ENCODE measurements around the gene PLP2.

PLP2 gene

DNA sequence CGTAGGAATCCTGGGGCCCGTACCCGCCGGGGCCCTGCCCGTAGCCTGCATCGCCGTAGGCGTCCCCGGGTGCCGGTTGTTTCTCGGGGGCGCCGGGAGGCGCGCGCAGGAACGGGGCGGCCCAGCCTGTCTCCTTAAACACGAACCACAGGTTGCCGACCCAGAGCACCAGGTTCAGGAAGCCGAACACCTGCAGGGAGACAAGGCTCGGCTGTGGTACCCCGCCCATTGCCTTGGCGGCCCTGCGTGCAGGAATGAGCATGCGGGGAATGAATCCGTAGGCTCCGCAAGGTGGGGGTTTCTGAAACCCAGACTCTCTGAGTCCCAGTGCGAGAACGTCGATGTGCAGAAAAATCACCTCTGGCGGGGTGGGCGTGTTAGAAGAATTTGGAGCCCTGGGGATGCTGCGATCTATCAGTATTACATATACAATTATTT is 19.9 kb downstream of the PLP2 start:
- peak overlapping the region; percentile 83 for H3K27ac ChIP-seq
- CTCF ChIA-PET, result no interaction called here

DNA sequence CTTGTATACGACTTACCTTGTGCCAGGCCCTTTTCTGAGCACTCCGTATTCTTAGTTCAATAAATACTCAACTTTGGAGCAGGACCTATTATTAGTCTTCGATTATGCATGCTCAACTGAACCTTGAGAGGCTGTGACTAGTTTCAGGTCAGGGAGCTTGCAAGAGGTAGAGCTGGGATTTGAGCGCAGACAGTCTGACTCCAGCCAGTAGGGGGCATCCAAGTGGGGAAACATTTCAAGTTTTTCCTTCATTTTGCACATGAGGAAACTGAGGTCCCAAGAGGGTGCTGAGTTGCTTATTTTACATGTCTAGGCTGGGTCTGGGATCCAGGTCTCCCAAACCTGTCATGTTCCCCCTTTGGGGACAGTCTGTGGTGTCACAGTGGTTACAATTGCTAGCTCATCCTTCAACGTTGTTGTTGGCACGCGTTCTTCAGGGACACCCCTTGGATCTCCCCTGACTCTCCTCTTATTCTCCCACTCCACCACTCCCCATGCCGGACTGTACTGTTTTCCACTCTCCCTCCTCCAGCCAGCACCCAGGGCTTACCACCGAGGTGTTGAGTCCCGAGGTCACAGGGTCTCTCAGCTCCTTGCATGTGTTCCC is 21.1 kb downstream of the PLP2 start:
- TF ChIP-seq, protein P1, sequence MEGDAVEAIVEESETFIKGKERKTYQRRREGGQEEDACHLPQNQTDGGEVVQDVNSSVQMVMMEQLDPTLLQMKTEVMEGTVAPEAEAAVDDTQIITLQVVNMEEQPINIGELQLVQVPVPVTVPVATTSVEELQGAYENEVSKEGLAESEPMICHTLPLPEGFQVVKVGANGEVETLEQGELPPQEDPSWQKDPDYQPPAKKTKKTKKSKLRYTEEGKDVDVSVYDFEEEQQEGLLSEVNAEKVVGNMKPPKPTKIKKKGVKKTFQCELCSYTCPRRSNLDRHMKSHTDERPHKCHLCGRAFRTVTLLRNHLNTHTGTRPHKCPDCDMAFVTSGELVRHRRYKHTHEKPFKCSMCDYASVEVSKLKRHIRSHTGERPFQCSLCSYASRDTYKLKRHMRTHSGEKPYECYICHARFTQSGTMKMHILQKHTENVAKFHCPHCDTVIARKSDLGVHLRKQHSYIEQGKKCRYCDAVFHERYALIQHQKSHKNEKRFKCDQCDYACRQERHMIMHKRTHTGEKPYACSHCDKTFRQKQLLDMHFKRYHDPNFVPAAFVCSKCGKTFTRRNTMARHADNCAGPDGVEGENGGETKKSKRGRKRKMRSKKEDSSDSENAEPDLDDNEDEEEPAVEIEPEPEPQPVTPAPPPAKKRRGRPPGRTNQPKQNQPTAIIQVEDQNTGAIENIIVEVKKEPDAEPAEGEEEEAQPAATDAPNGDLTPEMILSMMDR (conservative IDR thresholded peaks at IDR 0.05; ENCODE audit: low read depth), result peak; percentile 35
- DNase-seq (ENCODE audit: low spot score), result no peak
- H3K27ac ChIP-seq, result no peak overlapping the region
- ChIA-PET POLR2A (ENCODE audit: low non-redundant PET) (no interaction called here), CTCF (interaction anchor here (0.6 to 1.2 kb wide), 4 partner anchors 19 to 1549 kb away, joined by 3 to 5 read pairs (median 4); no protein-coding TSS in a partner anchor)

More for the DNA sequence above, 19.9 kb downstream of the PLP2 start:
- POLR2A ChIA-PET (ENCODE audit: low non-redundant PET), result interaction anchor here (0.7 kb wide), 1 partner anchor 11 kb away, joined by 3 read pairs; no protein-coding TSS in a partner anchor
- TF ChIP-seq, protein P1 (conservative IDR thresholded peaks at IDR 0.05; ENCODE audit: low read depth), result no peak
- no peak for DNase-seq (ENCODE audit: low spot score)

DNA sequence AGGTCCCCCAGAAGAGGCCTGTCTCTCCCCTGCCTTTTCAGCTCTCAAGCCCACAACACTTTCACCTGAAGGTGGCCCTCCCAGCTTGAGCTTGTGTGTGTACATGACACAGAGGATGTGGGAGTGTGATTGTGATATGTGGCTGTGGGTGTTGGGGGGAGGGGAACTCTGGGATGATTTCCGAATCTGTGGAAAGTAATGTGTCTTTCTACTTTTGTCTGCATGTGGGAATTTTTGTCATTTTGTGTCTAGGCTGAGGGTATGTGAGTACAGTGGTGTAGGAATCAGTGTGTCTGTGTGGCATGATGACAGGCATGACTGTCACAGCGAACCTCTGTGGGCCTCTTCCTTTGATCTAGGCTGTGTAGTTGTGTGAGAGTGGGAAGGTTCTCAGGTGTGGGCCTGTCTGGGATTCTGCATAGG is 21.9 kb downstream of the PLP2 start:
- TF ChIP-seq, protein P1 (conservative IDR thresholded peaks at IDR 0.05; ENCODE audit: low read depth), result no peak
- CTCF ChIA-PET, result interaction anchor here (0.7 to 1.2 kb wide), 2 partner anchors 19 to 649 kb away, joined by 4 to 5 read pairs; no protein-coding TSS in a partner anchor
- POLR2A ChIA-PET (ENCODE audit: low non-redundant PET), result no interaction called here

DNA sequence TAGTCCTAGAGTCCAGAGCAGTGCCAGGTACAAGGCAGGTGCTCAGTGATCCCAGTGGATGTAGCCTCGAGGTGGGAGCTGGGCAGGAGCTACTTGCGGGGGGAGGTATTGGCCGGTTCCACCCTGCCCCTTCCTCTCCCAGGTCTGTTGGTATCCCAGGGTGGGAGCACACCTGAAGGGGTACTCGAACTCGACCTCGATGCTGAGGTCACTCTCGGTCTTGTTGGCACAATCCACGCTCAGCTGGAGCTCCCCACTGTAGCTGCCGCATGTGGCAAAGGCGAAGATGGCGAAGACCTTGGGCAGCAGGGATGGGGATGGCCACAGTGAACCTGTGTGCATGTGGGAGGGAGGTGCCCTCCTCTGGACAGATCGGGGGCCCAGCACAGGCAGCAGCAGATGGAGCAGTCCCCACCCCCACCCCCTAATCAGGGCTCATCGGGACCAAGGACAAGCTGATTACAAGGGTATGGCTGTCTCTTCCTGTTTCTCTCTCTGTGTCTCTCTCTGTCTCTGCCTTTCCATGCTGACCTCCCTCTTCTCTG is 25.9 kb downstream of the PLP2 start:
- TF ChIP-seq, protein P1 (conservative IDR thresholded peaks at IDR 0.05; ENCODE audit: low read depth), result no peak
- ChIA-PET CTCF (interaction anchor here (0.6 kb wide), 1 partner anchor 78 kb away, joined by 3 read pairs; no protein-coding TSS in a partner anchor), POLR2A (ENCODE audit: low non-redundant PET) (no interaction called here)
- H3K27ac ChIP-seq, result no peak overlapping the region
- no peak for DNase-seq (ENCODE audit: low spot score)

More for the DNA sequence above, 21.9 kb downstream of the PLP2 start:
- no peak for DNase-seq (ENCODE audit: low spot score)
- H3K27ac ChIP-seq, result no peak overlapping the region

DNA sequence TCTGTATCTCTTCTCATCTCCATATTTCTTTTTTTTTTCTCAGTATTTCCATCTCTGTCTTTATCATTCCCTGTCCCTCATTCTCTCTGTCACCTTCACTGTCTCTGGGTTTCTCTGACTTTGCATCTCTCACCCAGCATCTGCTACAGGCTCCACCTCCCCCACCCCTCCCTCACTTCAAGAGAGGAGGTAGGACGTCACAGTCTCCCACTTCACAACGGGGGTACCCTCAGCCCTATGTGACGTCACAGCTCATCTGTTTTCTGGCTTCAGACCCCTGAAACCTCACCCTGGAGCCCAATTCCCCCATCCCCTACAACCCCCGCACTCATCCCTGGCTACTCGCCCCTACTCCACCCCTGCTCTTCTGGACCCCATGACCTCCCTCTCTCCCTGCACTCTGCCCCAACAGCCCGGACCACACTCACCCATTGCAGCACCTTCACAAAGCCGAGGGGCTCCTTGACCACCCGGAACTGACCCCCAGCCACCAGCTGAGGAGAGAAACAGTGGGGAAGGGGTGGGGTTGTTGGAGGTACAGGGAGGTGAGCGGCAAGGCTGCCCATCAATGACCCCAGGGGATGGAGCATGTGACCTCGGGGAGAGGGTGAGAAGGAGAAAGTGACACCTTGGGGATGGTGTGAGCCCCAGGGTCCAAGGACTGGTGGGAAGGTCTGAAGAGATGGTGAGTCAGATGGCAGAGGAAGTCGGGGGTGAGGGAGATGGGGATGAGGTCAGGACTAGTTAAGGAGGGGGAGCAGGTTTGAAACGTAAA is 27.0 kb downstream of the PLP2 start:
- ChIA-PET POLR2A (ENCODE audit: low non-redundant PET) (no interaction called here), CTCF (no interaction called here)
- H3K27ac ChIP-seq, result no peak overlapping the region
- DNase-seq (ENCODE audit: low spot score), result no peak
- TF ChIP-seq, protein P1 (conservative IDR thresholded peaks at IDR 0.05; ENCODE audit: low read depth), result no peak

DNA sequence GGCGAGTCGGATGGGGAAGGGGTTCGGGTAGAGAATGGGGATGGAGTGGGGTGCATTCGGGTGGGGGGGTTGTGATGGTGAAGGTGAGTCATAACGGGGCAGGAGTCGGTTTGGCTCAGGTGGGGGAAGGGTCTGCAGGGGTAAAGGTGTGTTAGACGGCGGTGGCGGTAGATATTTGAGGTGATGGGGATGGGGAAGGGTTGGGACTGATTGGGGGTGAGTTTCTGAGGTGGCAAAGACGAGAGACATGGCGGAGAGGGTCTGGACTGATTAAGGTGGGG is 27.6 kb downstream of the PLP2 start:
- H3K27ac ChIP-seq, result no peak overlapping the region
- TF ChIP-seq, protein P1 (conservative IDR thresholded peaks at IDR 0.05; ENCODE audit: low read depth), result no peak
- DNase-seq (ENCODE audit: low spot score), result no peak
- ChIA-PET CTCF (interaction anchor here (0.7 kb wide), 1 partner anchor 33 kb away, joined by 3 read pairs; no protein-coding TSS in a partner anchor), POLR2A (ENCODE audit: low non-redundant PET) (no interaction called here)

Data from RWPE1 (cell line).